Neural cell (in vitro differentiated cells): ENCODE results near the gene NRROS. TPM values are rescaled to one million over a fixed set of nuclear protein-coding genes. Genes with fewer than 3 reads are reported as not detected.

Experiments used
- H2AFZ ChIP-seq: fragments of 200-600, 300-800 bp; sonication (generic), shearing (Covaris generic); 2 replicates; pipeline ENCODE4 v1.6.0; 2014; ENCODE audit warnings: low read depth, mild to moderate bottlenecking, antibody characterized with exemption, low read length, moderate library complexity
- H3F3A ChIP-seq: fragments of 200-600 bp; shearing (Covaris generic); 2 replicates; pipeline ENCODE4 v1.6.1; 2016; ENCODE audit warnings: mild to moderate bottlenecking, moderate library complexity, mixed read lengths, antibody characterized with exemption, low read length; ENCODE audit not compliant: insufficient read depth, poor library complexity, severe bottlenecking
- H3K27ac ChIP-seq: fragments of 200-600, 300-800 bp; sonication (generic), shearing (Covaris generic); 2 replicates; pipeline ENCODE4 v1.5.1; 2014; ENCODE audit warnings: mild to moderate bottlenecking, low read length, moderate library complexity
- H3K27me3 ChIP-seq: fragments of 300-800, 200-600 bp; sonication (generic), shearing (Covaris generic); 2 replicates; pipeline ENCODE4 v1.6.0; 2014; ENCODE audit warnings: mild to moderate bottlenecking, low read depth, low read length, moderate library complexity; ENCODE audit not compliant: insufficient read depth
- H3K36me3 ChIP-seq: fragments of 300-800, 200-600 bp; sonication (generic), shearing (Covaris generic); 2 replicates; pipeline ENCODE4 v1.5.1; 2014; ENCODE audit warnings: mild to moderate bottlenecking, antibody characterized with exemption, low read length, moderate library complexity; ENCODE audit not compliant: insufficient read depth
- H3K4me2 ChIP-seq: fragments of 300-800, 200-600 bp; sonication (generic), shearing (Covaris generic); 2 replicates; pipeline ENCODE4 v1.6.0; 2014; ENCODE audit warnings: mild to moderate bottlenecking, low read length
- H3K4me3 ChIP-seq: fragments of 300-800, 200-600 bp; sonication (generic), shearing (Covaris generic); 2 replicates; pipeline ENCODE4 v1.5.1; 2014; ENCODE audit warnings: mild to moderate bottlenecking, low read length, moderate library complexity
- H3K79me2 ChIP-seq: fragments of 200-600 bp; shearing (Covaris generic); replicated peaks from 2 replicates; pipeline ENCODE4 v1.6.0; 2014; ENCODE audit warnings: mild to moderate bottlenecking, low read length, moderate library complexity; ENCODE audit not compliant: insufficient read depth
- H3K9ac ChIP-seq: fragments of 300-800, 200-600 bp; sonication (generic), shearing (Covaris generic); 2 replicates; pipeline ENCODE4 v1.6.1; 2016; ENCODE audit warnings: mild to moderate bottlenecking, low read length, mixed read lengths
- H3K9me2 ChIP-seq: fragments of 200-600 bp; shearing (Covaris generic); 2 replicates; pipeline ENCODE4 v1.6.1; 2016; ENCODE audit warnings: mild to moderate bottlenecking, low read length, mixed read lengths; ENCODE audit not compliant: insufficient read depth
- H3K9me3 ChIP-seq: fragments of 200-600, 300-800 bp; sonication (generic), shearing (Covaris generic); 2 replicates; pipeline ENCODE4 v1.6.1; 2016; ENCODE audit warnings: mild to moderate bottlenecking, mixed run types, low read length, moderate library complexity, mixed read lengths
- H4K20me1 ChIP-seq: fragments of 200-600 bp; shearing (Covaris generic); 2 replicates; pipeline ENCODE4 v1.6.1; 2016; ENCODE audit warnings: mild to moderate bottlenecking, mixed run types; ENCODE audit not compliant: insufficient read depth
- EP300 ChIP-seq: fragments of 450-650 bp; conservative IDR thresholded peaks from 2 replicates; pipeline ENCODE4 v1.6.1; 2014; ENCODE audit warnings: antibody characterized with exemption, mild to moderate bottlenecking, moderate library complexity; ENCODE audit not compliant: poor library complexity, severe bottlenecking
- EZH2 ChIP-seq: fragments of 200-600, 300-800 bp; shearing (Covaris generic), sonication (generic); IDR thresholded peaks from 2 replicates; pipeline ENCODE4 v1.6.1; 2014; ENCODE audit warnings: antibody characterized with exemption, low read length, borderline replicate concordance, mild to moderate bottlenecking; ENCODE audit not compliant: insufficient read depth, poor library complexity, severe bottlenecking
- MXI1 ChIP-seq: fragments of 450-650 bp; conservative IDR thresholded peaks from 2 replicates; pipeline ENCODE4 v1.6.1; 2014; ENCODE audit warnings: antibody characterized with exemption, mild to moderate bottlenecking; ENCODE audit not compliant: poor library complexity, severe bottlenecking
- POLR2AphosphoS5 ChIP-seq: IDR thresholded peaks from 2 replicates; pipeline ENCODE4 v1.6.1; 2012
- RAD21 ChIP-seq: fragments of 450-650 bp; conservative IDR thresholded peaks from 2 replicates; pipeline ENCODE4 v1.6.1; 2014; ENCODE audit warnings: antibody characterized with exemption, mild to moderate bottlenecking, moderate library complexity
- SMC3 ChIP-seq: fragments of 450-650 bp; conservative IDR thresholded peaks from 2 replicates; pipeline ENCODE4 v1.6.1; 2014; ENCODE audit warnings: antibody characterized with exemption, mild to moderate bottlenecking, moderate library complexity; ENCODE audit not compliant: poor library complexity
- polyA plus RNA-seq: library from polyadenylated mRNA; depleted of rRNA; stranded (reverse); fragments of >200 nt; gene quantifications from 2 replicates; pipeline ENCODE4 v1.2.3, GENCODE V29; 2014
- TF ChIP-seq, protein P1 (sequence below): fragments of 450-650 bp; IDR thresholded peaks from 2 replicates; pipeline ENCODE4 v1.5.1; 2014; ENCODE audit warnings: antibody characterized with exemption, mild to moderate bottlenecking, moderate library complexity; ENCODE audit not compliant: poor library complexity, severe bottlenecking
- TF ChIP-seq, protein P2 (sequence below): IDR thresholded peaks from 2 replicates; pipeline ENCODE4 v1.6.1; 2012; ENCODE audit warnings: borderline replicate concordance

NRROS gene
- polyA plus RNA-seq, 1 donor from 2014 or later = not detected

DNA sequence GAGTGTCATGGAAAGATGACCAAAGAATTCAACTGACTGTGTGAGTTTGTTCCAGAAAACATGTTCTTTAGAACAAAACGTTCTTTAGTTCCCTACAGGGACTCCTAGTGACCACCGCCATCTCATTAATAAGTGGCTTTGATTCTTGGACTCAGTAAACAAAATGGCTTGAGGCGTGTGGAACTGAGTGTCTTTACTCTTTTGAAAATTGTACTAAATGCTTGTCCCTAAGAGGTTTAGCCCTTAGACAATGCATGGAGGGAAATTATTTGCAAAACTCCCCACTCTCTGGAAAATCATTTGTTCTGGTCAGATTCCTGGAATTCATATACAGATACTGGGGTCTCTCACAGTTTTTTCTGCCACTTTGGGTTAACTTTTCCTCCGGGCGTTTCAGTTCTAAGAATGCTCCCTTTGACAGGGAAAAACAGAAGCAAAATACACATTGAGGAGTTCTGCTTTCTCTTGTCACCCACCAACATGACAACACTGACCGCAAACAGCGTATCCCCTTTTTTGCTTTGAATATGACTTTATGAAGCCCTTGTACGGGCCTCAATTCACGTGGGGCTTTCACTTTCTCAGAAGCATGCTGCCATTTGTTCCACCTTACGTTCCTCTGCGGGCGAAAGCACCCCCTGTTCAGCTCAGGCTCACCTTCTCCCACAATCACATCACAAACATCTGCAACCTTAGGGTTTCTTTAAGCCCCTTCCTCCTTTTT, 15.3 kb upstream of the NRROS start:
- Histone ChIP-seq H3K27me3 (no peaks in the 10 kb centered on the region), H3K27ac (no peak overlapping the region), H3K9me2 (no peaks in the 10 kb centered on the region), H3K36me3 (no peaks in the 10 kb centered on the region), H3K9me3 (no peaks in the 10 kb centered on the region), H2AFZ (no peak overlapping the region), H3K9ac (no peak overlapping the region), H3K4me3 (no peak overlapping the region), H3K79me2 (no peaks in the 10 kb centered on the region), H3F3A (no peaks in the 10 kb centered on the region), H3K4me2 (no peak overlapping the region), H4K20me1 (no peaks in the 10 kb centered on the region)
- TF ChIP-seq POLR2AphosphoS5 (no peak), EZH2 (no peak), RAD21 (no peak), MXI1 (no peak), EP300 (no peak)
- TF ChIP-seq, protein P1, sequence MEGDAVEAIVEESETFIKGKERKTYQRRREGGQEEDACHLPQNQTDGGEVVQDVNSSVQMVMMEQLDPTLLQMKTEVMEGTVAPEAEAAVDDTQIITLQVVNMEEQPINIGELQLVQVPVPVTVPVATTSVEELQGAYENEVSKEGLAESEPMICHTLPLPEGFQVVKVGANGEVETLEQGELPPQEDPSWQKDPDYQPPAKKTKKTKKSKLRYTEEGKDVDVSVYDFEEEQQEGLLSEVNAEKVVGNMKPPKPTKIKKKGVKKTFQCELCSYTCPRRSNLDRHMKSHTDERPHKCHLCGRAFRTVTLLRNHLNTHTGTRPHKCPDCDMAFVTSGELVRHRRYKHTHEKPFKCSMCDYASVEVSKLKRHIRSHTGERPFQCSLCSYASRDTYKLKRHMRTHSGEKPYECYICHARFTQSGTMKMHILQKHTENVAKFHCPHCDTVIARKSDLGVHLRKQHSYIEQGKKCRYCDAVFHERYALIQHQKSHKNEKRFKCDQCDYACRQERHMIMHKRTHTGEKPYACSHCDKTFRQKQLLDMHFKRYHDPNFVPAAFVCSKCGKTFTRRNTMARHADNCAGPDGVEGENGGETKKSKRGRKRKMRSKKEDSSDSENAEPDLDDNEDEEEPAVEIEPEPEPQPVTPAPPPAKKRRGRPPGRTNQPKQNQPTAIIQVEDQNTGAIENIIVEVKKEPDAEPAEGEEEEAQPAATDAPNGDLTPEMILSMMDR = no peak
- TF ChIP-seq, protein P2, sequence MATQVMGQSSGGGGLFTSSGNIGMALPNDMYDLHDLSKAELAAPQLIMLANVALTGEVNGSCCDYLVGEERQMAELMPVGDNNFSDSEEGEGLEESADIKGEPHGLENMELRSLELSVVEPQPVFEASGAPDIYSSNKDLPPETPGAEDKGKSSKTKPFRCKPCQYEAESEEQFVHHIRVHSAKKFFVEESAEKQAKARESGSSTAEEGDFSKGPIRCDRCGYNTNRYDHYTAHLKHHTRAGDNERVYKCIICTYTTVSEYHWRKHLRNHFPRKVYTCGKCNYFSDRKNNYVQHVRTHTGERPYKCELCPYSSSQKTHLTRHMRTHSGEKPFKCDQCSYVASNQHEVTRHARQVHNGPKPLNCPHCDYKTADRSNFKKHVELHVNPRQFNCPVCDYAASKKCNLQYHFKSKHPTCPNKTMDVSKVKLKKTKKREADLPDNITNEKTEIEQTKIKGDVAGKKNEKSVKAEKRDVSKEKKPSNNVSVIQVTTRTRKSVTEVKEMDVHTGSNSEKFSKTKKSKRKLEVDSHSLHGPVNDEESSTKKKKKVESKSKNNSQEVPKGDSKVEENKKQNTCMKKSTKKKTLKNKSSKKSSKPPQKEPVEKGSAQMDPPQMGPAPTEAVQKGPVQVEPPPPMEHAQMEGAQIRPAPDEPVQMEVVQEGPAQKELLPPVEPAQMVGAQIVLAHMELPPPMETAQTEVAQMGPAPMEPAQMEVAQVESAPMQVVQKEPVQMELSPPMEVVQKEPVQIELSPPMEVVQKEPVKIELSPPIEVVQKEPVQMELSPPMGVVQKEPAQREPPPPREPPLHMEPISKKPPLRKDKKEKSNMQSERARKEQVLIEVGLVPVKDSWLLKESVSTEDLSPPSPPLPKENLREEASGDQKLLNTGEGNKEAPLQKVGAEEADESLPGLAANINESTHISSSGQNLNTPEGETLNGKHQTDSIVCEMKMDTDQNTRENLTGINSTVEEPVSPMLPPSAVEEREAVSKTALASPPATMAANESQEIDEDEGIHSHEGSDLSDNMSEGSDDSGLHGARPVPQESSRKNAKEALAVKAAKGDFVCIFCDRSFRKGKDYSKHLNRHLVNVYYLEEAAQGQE = no peak

DNA sequence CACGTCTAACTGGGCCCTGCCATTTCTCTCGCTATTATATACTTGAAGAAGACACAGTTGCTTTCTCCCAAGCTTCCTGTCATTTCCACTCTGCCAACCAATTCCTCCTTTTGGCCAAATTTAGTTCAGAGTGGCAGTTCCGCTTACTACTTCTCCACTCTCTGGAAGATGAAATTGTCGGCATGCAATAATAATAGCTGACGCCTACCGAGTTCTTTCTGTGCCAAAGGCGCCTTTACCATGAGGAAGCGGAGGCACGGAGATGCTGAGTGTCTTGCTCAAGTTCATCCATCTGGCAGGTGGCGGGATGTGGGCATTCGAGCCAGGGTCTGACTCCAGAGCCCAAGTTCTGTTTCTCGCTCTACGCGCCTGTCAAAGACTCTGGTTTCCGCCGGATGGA, 14.6 kb upstream of the NRROS start:
- Histone ChIP-seq H3K4me3 (no peak overlapping the region), H3K9ac (no peak overlapping the region), H3K79me2 (no peaks in the 10 kb centered on the region), H4K20me1 (no peaks in the 10 kb centered on the region), H3K27ac (no peak overlapping the region), H3K9me2 (no peaks in the 10 kb centered on the region), H3F3A (no peaks in the 10 kb centered on the region), H3K9me3 (no peaks in the 10 kb centered on the region), H3K36me3 (no peaks in the 10 kb centered on the region), H3K27me3 (no peaks in the 10 kb centered on the region), H3K4me2 (no peak overlapping the region), H2AFZ (no peak overlapping the region)
- TF ChIP-seq POLR2AphosphoS5 = no peak
- no peak for TF ChIP-seq EZH2
- TF ChIP-seq MXI1 = no peak
- TF ChIP-seq, protein P2 = no peak
- no peak for TF ChIP-seq RAD21
- TF ChIP-seq EP300 = no peak
- TF ChIP-seq SMC3 = no peak
